Naive thymus-derived CD4-positive, alpha-beta T cell (primary cell): Measurements from ENCODE around the gene USP50. TPM values are rescaled to one million over a fixed set of nuclear protein-coding genes. Genes with fewer than 3 reads are reported as not detected.
"Not testable (repeated sequence)": the region's sequence is repeated elsewhere in the genome, so short reads cannot be mapped to it uniquely, and the experiment has no call there.

Experiments used
- ATAC-seq: fragments of 150-1000 bp; cut with Tn5 transposase; 2 replicates; pipeline ENCODE4 v1.10.0; 2021; ENCODE audit warnings: mild to moderate bottlenecking, moderate library complexity
- CTCF ChIA-PET: fragments of 350-600 bp; sonication (Branson Sonifier 250); formaldehyde crosslinking; loops from one replicate; lab custom pipeline; 2021; ENCODE audit warnings: antibody characterized with exemption; lab: Charles Lee
- POLR2A ChIA-PET: fragments of 350-600 bp; sonication (Branson Sonifier 250); formaldehyde crosslinking; loops from one replicate; lab custom pipeline; 2021; ENCODE audit warnings: antibody characterized with exemption, inconsistent platforms; lab: Charles Lee
- DNase-seq, 9 donors: peaks; one replicate each; pipeline versions ENCODE4 v3.0.0 to v3.0.0-alpha.2; 2020 to 2022; ENCODE audit warnings: mixed read lengths in 1 of 9
- H3K27ac ChIP-seq: one replicate; pipeline ENCODE4 v1.7.0; 2013; ENCODE audit warnings: mild to moderate bottlenecking, low read depth, low read length, moderate library complexity
- H3K27me3 ChIP-seq, 2 donors: one replicate each; pipeline ENCODE4 v1.7.0; 2013; ENCODE audit warnings: low read length in 2 of 2, mild to moderate bottlenecking in 2 of 2, moderate library complexity in 2 of 2; ENCODE audit not compliant: control insufficient read depth in 2 of 2, insufficient read depth in 2 of 2
- H3K36me3 ChIP-seq, 3 experiments: 1 replicate in 2 of 3; 2 replicates in 1 of 3; pipeline ENCODE4 v1.7.0; 2013; ENCODE audit warnings: low read length in 3 of 3, mild to moderate bottlenecking in 3 of 3, moderate library complexity in 1 of 3; ENCODE audit not compliant: insufficient read depth in 3 of 3, control insufficient read depth in 2 of 3
- H3K4me1 ChIP-seq, 2 donors: one replicate each; pipeline ENCODE4 v1.7.0; 2013; ENCODE audit warnings: low read length in 2 of 2, mild to moderate bottlenecking in 2 of 2, moderate library complexity in 1 of 2; ENCODE audit not compliant: control insufficient read depth in 2 of 2, insufficient read depth in 2 of 2
- H3K4me3 ChIP-seq: 2 replicates; pipeline ENCODE4 v1.7.0; 2013; ENCODE audit warnings: mild to moderate bottlenecking, low read length
- H3K9me3 ChIP-seq, 3 experiments: 1 replicate in 2 of 3; 2 replicates in 1 of 3; pipeline ENCODE4 v1.7.0; 2013; ENCODE audit warnings: low read length in 3 of 3; ENCODE audit not compliant: control insufficient read depth in 2 of 3
- H3K27ac Mint-ChIP-seq, 9 donors: one replicate each; pipeline ENCODE4 v1.8.0; 2020 to 2022; ENCODE audit warnings: mixed read lengths in 9 of 9, mild to moderate bottlenecking in 8 of 9, moderate library complexity in 5 of 9, inconsistent platforms in 2 of 9
- H3K27me3 Mint-ChIP-seq, 5 donors: one replicate each; pipeline ENCODE4 v1.8.0; 2021 to 2022; ENCODE audit warnings: mixed read lengths in 5 of 5, mild to moderate bottlenecking in 1 of 5
- H3K36me3 Mint-ChIP-seq, 5 donors: one replicate each; pipeline ENCODE4 v1.8.0; 2020 to 2022; ENCODE audit warnings: mixed read lengths in 5 of 5, mild to moderate bottlenecking in 3 of 5, inconsistent platforms in 1 of 5
- H3K4me1 Mint-ChIP-seq, 7 donors: one replicate each; pipeline ENCODE4 v1.8.0; 2020 to 2022; ENCODE audit warnings: mixed read lengths in 7 of 7, mild to moderate bottlenecking in 3 of 7, inconsistent platforms in 1 of 7
- H3K4me3 Mint-ChIP-seq, 10 donors: one replicate each; pipeline ENCODE4 v1.8.0; 2020 to 2022; ENCODE audit warnings: mild to moderate bottlenecking in 10 of 10, mixed read lengths in 10 of 10, moderate library complexity in 6 of 10, inconsistent platforms in 2 of 10
- H3K9me3 Mint-ChIP-seq, 11 donors: one replicate each; pipeline ENCODE4 v1.8.0; 2020 to 2022; ENCODE audit warnings: mixed read lengths in 11 of 11, mild to moderate bottlenecking in 4 of 11, inconsistent platforms in 1 of 11, moderate library complexity in 1 of 11
- intact Hi-C, 2 donors: fragments of 100-400 bp; cut with micrococcal nuclease; formaldehyde crosslinking; loops; one replicate each; pipeline ENCODE4 v1.15.1; 2023
- polyA plus RNA-seq, 2 donors: library from polyadenylated mRNA; unstranded; fragments of 300-500 nt; fragmentation: Illumina TruSeq; gene quantifications; one replicate each; pipeline ENCODE4 v1.2.3, GENCODE V29; 2021
- total RNA-seq, 6 experiments: library from RNA in 5 of 6; stranded (reverse) in 5 of 6; gene quantifications; 1 replicate in 5 of 6; 2 replicates in 1 of 6; pipeline ENCODE4 v1.2.3 and lab custom pipeline; 2021 to 2026

The USP50 gene
- total and polyA plus RNA-seq, 7 experiments from 2014 or later: 0.63 to 0.77 TPM; not detected in 5

GRCh38 chr15:50494547-50494946 is 51.9 kb downstream of the USP50 start:
- DNase-seq, POLR2A ChIA-PET, ATAC-seq, H3K9me3 Mint-ChIP-seq, H3K27ac ChIP-seq, H3K27me3 Mint-ChIP-seq, CTCF ChIA-PET, H3K4me3 ChIP-seq, H3K4me1 ChIP-seq, H3K27me3 ChIP-seq, H3K4me3 Mint-ChIP-seq, H3K9me3 ChIP-seq, intact Hi-C loops, H3K4me1 Mint-ChIP-seq: not testable (repeated sequence)
- Mint-ChIP-seq H3K36me3 (peaks cover 4 to 69% (median 36%) of the 10 kb centered on the region in 5 donors), H3K27ac (peak overlapping the region in 1 of 9 donors; percentile 32)
- H3K36me3 ChIP-seq: peaks cover 28 to 78% (median 38%) of the 10 kb centered on the region in 3 experiments

GRCh38 chr15:50493625-50494024 is 52.8 kb downstream of the USP50 start:
- peak overlapping the region in 1 of 9 donors; percentile 62 for H3K27ac Mint-ChIP-seq
- intact Hi-C loops: no loop called here
- H3K27me3 Mint-ChIP-seq: no peaks in the 10 kb centered on the region
- H3K9me3 ChIP-seq: no peaks in the 10 kb centered on the region
- H3K4me3 ChIP-seq: no peak overlapping the region
- ATAC-seq: no peak
- peaks cover 28 to 69% (median 35%) of the 10 kb centered on the region in 3 experiments for H3K36me3 ChIP-seq
- H3K4me3 Mint-ChIP-seq: no peak overlapping the region
- H3K27ac ChIP-seq: no peak overlapping the region
- no peaks in the 10 kb centered on the region for H3K27me3 ChIP-seq
- H3K36me3 Mint-ChIP-seq: peaks cover 4 to 65% (median 34%) of the 10 kb centered on the region in 5 donors
- no peaks in the 10 kb centered on the region for H3K4me1 Mint-ChIP-seq
- ChIA-PET POLR2A (no interaction called here), CTCF (no interaction called here)
- H3K9me3 Mint-ChIP-seq: no peaks in the 10 kb centered on the region
- no peaks in the 10 kb centered on the region for H3K4me1 ChIP-seq
- DNase-seq: no peak

- peaks cover 16 to 53% (median 20%) of the 10 kb centered on the region in 3 experiments for H3K36me3 ChIP-seq
Measured at GRCh38 chr15:50487287-50487686, 59.2 kb downstream of the USP50 start.

DNA sequence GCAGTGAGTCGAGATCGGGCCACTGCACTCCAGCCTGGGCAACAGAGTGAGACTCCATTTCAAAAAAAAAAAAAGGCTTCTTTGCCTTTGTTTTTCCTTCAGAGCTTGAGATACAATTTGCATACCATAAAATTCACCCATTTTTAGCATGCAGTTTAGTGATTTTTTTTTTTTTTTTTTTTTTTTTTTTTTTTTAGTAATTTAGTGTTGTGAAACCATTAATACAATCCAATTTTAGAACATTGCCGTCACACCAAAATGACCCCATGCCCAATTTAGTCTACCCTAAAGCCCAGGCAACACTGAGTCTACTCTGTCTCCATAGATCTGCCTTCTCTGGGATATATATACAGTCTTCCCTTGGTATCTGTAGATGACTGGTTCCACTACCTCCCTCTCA is 61.1 kb downstream of the USP50 start:
- POLR2A ChIA-PET: no interaction called here
- no peak overlapping the region for H3K4me3 Mint-ChIP-seq
- no peak for ATAC-seq
- peaks cover 0 to 30% (median 3%) of the 10 kb centered on the region in 7 donors for H3K4me1 Mint-ChIP-seq
- Histone ChIP-seq H3K9me3 (no peaks in the 10 kb centered on the region), H3K27ac (no peak overlapping the region), H3K27me3 (no peaks in the 10 kb centered on the region), H3K4me1 (no peaks in the 10 kb centered on the region), H3K4me3 (no peak overlapping the region), H3K36me3 (peaks cover 3 to 48% (median 11%) of the 10 kb centered on the region in 3 experiments)
- no peak for DNase-seq
- H3K36me3 Mint-ChIP-seq: peaks cover 28 to 62% (median 39%) of the 10 kb centered on the region in 5 donors
- peaks cover 0 to 3% (median 0%) of the 10 kb centered on the region in 11 donors for H3K9me3 Mint-ChIP-seq
- intact Hi-C loops: loop anchor here in 1 of 2 donors (10.0 kb wide), 1 partner anchor 419 kb away; the partner anchor contains the start of gene AP4E1
- H3K27me3 Mint-ChIP-seq: no peaks in the 10 kb centered on the region
- CTCF ChIA-PET: no interaction called here
- H3K27ac Mint-ChIP-seq: peak overlapping the region in 1 of 9 donors; percentile 20

More at GRCh38 chr15:50487287-50487686, 59.2 kb downstream of the USP50 start:
- no peaks in the 10 kb centered on the region for H3K27me3 Mint-ChIP-seq
- H3K4me3 Mint-ChIP-seq: peak overlapping the region in 1 of 10 donors; percentile 24
- H3K9me3 Mint-ChIP-seq: peaks cover 0 to 3% (median 0%) of the 10 kb centered on the region in 11 donors
- POLR2A ChIA-PET: no interaction called here
- Histone ChIP-seq H3K27me3 (no peaks in the 10 kb centered on the region), H3K9me3 (no peaks in the 10 kb centered on the region), H3K4me3 (no peak overlapping the region), H3K27ac (no peak overlapping the region), H3K4me1 (no peaks in the 10 kb centered on the region)
- CTCF ChIA-PET: interaction anchor here (0.6 kb wide), 1 partner anchor 1494 kb away, joined by 7 read pairs; no protein-coding TSS in a partner anchor
- H3K27ac Mint-ChIP-seq: peak overlapping the region in 4 of 9 donors; percentile 25 to 58 (median 48)
- peaks cover 13 to 59% (median 32%) of the 10 kb centered on the region in 5 donors for H3K36me3 Mint-ChIP-seq
- no peak for ATAC-seq
- intact Hi-C loops: loop anchor here in 1 of 2 donors (10.0 kb wide), 1 partner anchor 418 kb away; the partner anchor contains the start of gene AP4E1
- H3K4me1 Mint-ChIP-seq: peaks cover 0 to 18% (median 0%) of the 10 kb centered on the region in 7 donors
- no peak for DNase-seq

GRCh38 chr15:50484781-50485180 is 61.7 kb downstream of the USP50 start:
- Mint-ChIP-seq H3K4me1 (peaks cover 0 to 30% (median 3%) of the 10 kb centered on the region in 7 donors), H3K36me3 (peaks cover 25 to 61% (median 36%) of the 10 kb centered on the region in 5 donors), H3K27ac (peak overlapping the region in 2 of 9 donors; percentile 12 to 20), H3K9me3 (peaks cover 0 to 3% (median 0%) of the 10 kb centered on the region in 11 donors), H3K27me3 (no peaks in the 10 kb centered on the region), H3K4me3 (no peak overlapping the region)
- no peak for DNase-seq
- Histone ChIP-seq H3K4me3 (no peak overlapping the region), H3K9me3 (no peaks in the 10 kb centered on the region), H3K4me1 (no peaks in the 10 kb centered on the region), H3K36me3 (peaks cover 0 to 48% (median 5%) of the 10 kb centered on the region in 3 experiments), H3K27ac (no peak overlapping the region), H3K27me3 (no peaks in the 10 kb centered on the region)
- POLR2A ChIA-PET: no interaction called here
- intact Hi-C loops: loop anchor here (5.0 to 10.0 kb wide), 2 partner anchors 420 to 423 kb away; partner anchors contain the start of gene AP4E1 (in 2 of the 2)
- CTCF ChIA-PET: no interaction called here
- ATAC-seq: no peak

- ChIA-PET CTCF (no interaction called here), POLR2A (no interaction called here)
- DNase-seq: no peak
- no peaks in the 10 kb centered on the region for H3K27me3 Mint-ChIP-seq
- H3K27me3 ChIP-seq: no peaks in the 10 kb centered on the region
- no peaks in the 10 kb centered on the region for H3K4me1 ChIP-seq
- ATAC-seq: no peak
- H3K9me3 Mint-ChIP-seq: no peaks in the 10 kb centered on the region
- no peak overlapping the region for H3K27ac ChIP-seq
- H3K36me3 ChIP-seq: peaks cover 9 to 68% (median 18%) of the 10 kb centered on the region in 3 experiments
- no peak overlapping the region for H3K27ac Mint-ChIP-seq
- no peaks in the 10 kb centered on the region for H3K9me3 ChIP-seq
- H3K4me3 ChIP-seq: no peak overlapping the region
- no peak overlapping the region for H3K4me3 Mint-ChIP-seq
- H3K4me1 Mint-ChIP-seq: peaks cover 0 to 8% (median 3%) of the 10 kb centered on the region in 7 donors
- H3K36me3 Mint-ChIP-seq: peaks cover 12 to 58% (median 28%) of the 10 kb centered on the region in 5 donors
- intact Hi-C loops: no loop called here
Measured at GRCh38 chr15:50476143-50476542, 70.3 kb downstream of the USP50 start.
